Prostate gland (tissue), 2 donors: ENCODE data around the gene PARVG.

Experiments used
- POLR2AphosphoS5 ChIP-seq: sonication (generic); formaldehyde crosslinking; IDR thresholded peaks from one replicate; pipeline ENCODE4 v1.6.1; 2017; ENCODE audit warnings: antibody characterized with exemption
- TF ChIP-seq, protein P1 (sequence below), 4 experiments: fragments of 200-600 bp in 2 of 4; fragments of 450-650 bp in 2 of 4; sonication (generic) in 2 of 4; IDR thresholded peaks; 1 replicate in 3 of 4; 2 replicates in 1 of 4; pipeline ENCODE4 v1.5.1; 2016 to 2019; ENCODE audit warnings: antibody characterized with exemption in 4 of 4, mild to moderate bottlenecking in 2 of 4, moderate library complexity in 2 of 4

DNA sequence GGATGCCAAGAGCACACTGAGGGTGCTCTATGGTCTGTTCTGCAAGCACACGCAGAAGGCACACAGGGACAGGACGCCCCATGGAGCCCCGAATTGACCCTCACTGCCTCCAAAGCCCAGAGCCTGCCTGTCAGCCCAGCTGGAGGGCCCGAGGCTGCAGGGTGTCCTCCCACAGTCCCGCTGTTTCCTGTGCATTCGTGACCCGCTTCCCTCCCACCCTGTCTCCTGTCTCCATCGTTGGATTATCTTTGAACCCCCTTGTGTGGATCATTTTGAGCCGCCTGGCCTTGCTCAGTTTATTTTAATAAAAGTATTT is 25.6 kb downstream of the PARVG start:
- TF ChIP-seq POLR2AphosphoS5 = no peak
- TF ChIP-seq, protein P1, sequence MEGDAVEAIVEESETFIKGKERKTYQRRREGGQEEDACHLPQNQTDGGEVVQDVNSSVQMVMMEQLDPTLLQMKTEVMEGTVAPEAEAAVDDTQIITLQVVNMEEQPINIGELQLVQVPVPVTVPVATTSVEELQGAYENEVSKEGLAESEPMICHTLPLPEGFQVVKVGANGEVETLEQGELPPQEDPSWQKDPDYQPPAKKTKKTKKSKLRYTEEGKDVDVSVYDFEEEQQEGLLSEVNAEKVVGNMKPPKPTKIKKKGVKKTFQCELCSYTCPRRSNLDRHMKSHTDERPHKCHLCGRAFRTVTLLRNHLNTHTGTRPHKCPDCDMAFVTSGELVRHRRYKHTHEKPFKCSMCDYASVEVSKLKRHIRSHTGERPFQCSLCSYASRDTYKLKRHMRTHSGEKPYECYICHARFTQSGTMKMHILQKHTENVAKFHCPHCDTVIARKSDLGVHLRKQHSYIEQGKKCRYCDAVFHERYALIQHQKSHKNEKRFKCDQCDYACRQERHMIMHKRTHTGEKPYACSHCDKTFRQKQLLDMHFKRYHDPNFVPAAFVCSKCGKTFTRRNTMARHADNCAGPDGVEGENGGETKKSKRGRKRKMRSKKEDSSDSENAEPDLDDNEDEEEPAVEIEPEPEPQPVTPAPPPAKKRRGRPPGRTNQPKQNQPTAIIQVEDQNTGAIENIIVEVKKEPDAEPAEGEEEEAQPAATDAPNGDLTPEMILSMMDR (IDR thresholded peaks at IDR 0.05) = no peak
